ENCODE data around the gene WDR47. TPM values are rescaled to one million over a fixed set of nuclear protein-coding genes. Genes with fewer than 3 reads are reported as not detected.

WDR47 gene
- total RNA-seq, 4 donors from 2014 or later, result 13.9 to 18.8 (median 17.5) TPM

DNA sequence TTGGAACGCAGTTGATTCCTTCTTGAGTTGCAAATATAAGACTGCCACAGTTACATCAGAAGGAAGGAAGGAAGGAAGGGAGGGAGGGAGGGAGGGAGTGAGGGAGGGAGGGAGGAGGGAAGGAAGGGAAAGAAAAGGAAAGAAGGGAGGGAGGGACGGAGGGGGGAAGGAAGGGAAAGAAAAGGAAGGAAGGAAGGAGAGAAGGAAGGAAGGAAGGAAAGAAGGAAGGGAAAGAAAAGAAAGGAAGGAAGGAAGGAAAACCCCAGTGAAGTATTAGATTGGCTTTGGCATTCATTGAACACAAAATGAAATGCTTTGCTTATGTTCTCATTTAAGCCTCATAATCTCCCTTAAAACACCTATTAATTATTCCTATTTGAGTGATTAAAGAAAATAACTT, 6.4 kb upstream of the WDR47 start:
- no peak for ATAC-seq
- no peaks in the 10 kb centered on the region for H3K36me3 ChIP-seq
- in situ Hi-C loops (cut with MboI; ENCODE audit: low sequenced_read_pairs in 4 of 4) (no loop called here), intact Hi-C loops (cut with DNase I; ENCODE audit: low total_unique reads) (no loop called here)
- no peak overlapping the region for H3K4me3 ChIP-seq
- H3K9me3 ChIP-seq, result no peaks in the 10 kb centered on the region
- no peak for DNase-seq
- H3K27ac ChIP-seq, result no peak overlapping the region
- no peaks in the 10 kb centered on the region for H3K27me3 ChIP-seq
- H3K4me1 ChIP-seq, result no peaks in the 10 kb centered on the region
- no peak for TF ChIP-seq POLR2A (IDR thresholded peaks at IDR 0.05)
- TF ChIP-seq, protein P1, sequence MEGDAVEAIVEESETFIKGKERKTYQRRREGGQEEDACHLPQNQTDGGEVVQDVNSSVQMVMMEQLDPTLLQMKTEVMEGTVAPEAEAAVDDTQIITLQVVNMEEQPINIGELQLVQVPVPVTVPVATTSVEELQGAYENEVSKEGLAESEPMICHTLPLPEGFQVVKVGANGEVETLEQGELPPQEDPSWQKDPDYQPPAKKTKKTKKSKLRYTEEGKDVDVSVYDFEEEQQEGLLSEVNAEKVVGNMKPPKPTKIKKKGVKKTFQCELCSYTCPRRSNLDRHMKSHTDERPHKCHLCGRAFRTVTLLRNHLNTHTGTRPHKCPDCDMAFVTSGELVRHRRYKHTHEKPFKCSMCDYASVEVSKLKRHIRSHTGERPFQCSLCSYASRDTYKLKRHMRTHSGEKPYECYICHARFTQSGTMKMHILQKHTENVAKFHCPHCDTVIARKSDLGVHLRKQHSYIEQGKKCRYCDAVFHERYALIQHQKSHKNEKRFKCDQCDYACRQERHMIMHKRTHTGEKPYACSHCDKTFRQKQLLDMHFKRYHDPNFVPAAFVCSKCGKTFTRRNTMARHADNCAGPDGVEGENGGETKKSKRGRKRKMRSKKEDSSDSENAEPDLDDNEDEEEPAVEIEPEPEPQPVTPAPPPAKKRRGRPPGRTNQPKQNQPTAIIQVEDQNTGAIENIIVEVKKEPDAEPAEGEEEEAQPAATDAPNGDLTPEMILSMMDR (IDR thresholded peaks at IDR 0.05 in 4 of 5, conservative IDR thresholded peaks at IDR 0.05 in 1 of 5), result no peak

DNA sequence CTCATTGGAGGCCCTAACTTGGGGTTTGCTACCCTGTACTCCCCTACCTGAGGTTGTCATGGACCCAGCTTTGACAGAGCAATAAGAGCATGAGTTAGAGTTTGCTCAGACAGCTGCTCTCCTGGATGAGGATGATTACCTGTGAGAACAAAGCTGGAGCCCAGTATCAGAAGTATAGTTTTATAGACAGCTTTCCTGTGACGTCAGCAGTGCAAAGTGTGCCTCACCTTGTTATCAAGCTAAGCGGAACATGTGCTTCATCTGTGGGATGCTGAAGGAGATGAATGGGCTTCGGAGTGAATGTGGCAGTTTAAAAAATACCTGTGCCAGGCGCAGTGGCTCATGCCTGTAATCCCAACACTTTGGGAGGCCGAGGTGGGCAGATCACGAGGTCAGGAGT, 5.4 kb upstream of the WDR47 start:
- DNase-seq (no peak), ATAC-seq (no peak)
- Histone ChIP-seq H3K27me3 (no peaks in the 10 kb centered on the region), H3K4me3 (no peak overlapping the region), H3K27ac (no peak overlapping the region), H3K9me3 (no peaks in the 10 kb centered on the region), H3K36me3 (no peaks in the 10 kb centered on the region), H3K4me1 (no peaks in the 10 kb centered on the region)
- intact Hi-C loops (cut with DNase I; ENCODE audit: low total_unique reads) (no loop called here), in situ Hi-C loops (cut with MboI; ENCODE audit: low sequenced_read_pairs in 4 of 4) (no loop called here)
- no peak for TF ChIP-seq POLR2A (IDR thresholded peaks at IDR 0.05)
- TF ChIP-seq, protein P1 (IDR thresholded peaks at IDR 0.05 in 4 of 5, conservative IDR thresholded peaks at IDR 0.05 in 1 of 5), result no peak

DNA sequence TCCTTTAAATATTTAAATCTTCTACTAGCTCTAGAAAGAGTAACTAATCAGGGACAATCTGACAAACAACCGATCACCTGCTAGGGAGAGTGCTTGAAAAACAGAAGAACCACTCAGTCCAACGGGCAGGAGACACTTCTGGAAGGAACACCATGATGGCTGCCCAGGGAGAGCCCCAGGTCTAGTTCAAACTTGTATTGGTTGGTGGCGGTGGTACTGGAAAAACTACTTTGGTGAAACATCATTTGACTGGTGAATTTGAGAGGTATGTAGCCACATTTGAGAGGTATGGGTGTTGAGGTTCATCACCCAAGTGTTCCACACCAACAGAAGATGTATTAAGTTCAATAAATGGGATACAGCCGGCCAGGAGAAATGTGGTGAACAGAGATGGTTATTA, 4.8 kb upstream of the WDR47 start:
- intact Hi-C loops (cut with DNase I; ENCODE audit: low total_unique reads), result no loop called here

DNA sequence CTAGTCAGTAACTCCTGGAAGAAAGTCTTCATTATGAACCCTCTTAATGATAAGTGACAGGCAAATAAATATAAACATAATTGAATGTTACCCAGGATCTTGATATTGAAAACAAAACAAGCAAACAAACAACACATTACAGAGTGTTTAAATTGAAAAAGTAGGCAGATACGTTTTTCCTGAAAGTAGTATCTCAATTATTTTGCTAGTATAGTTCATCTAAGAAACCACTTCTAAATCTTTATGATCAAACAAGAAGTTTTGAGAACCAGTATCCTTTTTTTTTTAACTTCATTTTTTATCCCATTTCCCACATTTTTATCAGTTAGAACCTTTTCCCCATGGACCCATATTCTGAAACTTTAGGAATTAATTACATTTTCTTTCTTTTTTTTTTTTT, 3.7 kb upstream of the WDR47 start:
- intact Hi-C loops (cut with DNase I; ENCODE audit: low total_unique reads) (no loop called here), in situ Hi-C loops (cut with MboI; ENCODE audit: low sequenced_read_pairs in 4 of 4) (no loop called here)
- Histone ChIP-seq H3K27me3 (no peaks in the 10 kb centered on the region), H3K4me3 (no peak overlapping the region), H3K27ac (no peak overlapping the region), H3K9me3 (no peaks in the 10 kb centered on the region), H3K4me1 (peaks cover 2 to 6% of the 10 kb centered on the region in 2 donors), H3K36me3 (no peaks in the 10 kb centered on the region)
- DNase-seq, result no peak
- TF ChIP-seq POLR2A (IDR thresholded peaks at IDR 0.05), result no peak
- TF ChIP-seq, protein P1 (IDR thresholded peaks at IDR 0.05 in 4 of 5, conservative IDR thresholded peaks at IDR 0.05 in 1 of 5), result no peak
- no peak for ATAC-seq

More for the DNA sequence above, 4.8 kb upstream of the WDR47 start:
- DNase-seq (no peak), ATAC-seq (no peak)
- no peaks in the 10 kb centered on the region for H3K36me3 ChIP-seq
- TF ChIP-seq, protein P1 (IDR thresholded peaks at IDR 0.05 in 4 of 5, conservative IDR thresholded peaks at IDR 0.05 in 1 of 5), result no peak
- TF ChIP-seq POLR2A (IDR thresholded peaks at IDR 0.05), result no peak
- no peaks in the 10 kb centered on the region for H3K4me1 ChIP-seq
- no peaks in the 10 kb centered on the region for H3K27me3 ChIP-seq
- no peak overlapping the region for H3K4me3 ChIP-seq
- H3K27ac ChIP-seq, result no peak overlapping the region
- in situ Hi-C loops (cut with MboI; ENCODE audit: low sequenced_read_pairs in 4 of 4), result no loop called here
- H3K9me3 ChIP-seq, result no peaks in the 10 kb centered on the region
